Measurements from ENCODE around the gene HELQ. TPM values are rescaled to one million over a fixed set of nuclear protein-coding genes. Genes with fewer than 3 reads are reported as not detected.

The HELQ gene
- polyA plus RNA-seq, 1 donor from 2014 or later: 18.0 TPM

DNA sequence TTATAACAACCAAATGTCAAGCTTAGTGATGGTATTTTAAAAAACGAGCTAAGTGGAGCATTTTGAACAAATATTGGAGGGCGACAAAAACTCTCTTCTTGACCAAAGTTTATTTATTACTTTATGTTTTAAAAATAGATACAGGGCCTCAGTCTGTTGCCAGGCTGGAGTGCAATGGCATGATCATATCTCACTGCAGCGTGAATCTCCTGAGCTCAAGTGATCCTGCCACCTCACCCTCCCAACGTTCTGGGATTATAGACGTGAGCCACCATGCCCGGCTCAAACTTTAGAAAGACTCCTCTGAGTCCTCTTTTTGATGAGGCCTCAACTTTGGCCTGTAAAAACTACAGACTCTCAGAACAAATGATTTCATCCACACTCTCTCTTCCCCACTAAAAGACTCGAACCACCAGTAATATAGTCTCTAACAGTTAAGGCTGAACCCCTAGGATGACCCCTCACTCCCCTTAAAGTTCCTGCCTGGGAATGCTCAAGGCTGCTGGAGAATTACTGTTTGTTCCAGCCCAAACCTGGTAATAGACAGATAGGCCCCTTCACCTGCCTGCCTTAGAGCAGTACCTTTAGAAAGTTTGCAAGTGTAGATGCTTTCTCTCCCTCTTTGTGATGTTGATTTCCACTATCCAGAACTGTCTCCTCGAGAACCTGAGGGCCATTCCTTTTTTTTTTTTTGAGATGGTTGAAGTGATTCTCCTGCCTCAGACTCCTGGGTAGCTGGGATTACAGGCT lies 65.7 kb downstream of the HELQ start:
- Histone ChIP-seq H3K9me2 (ENCODE audit: insufficient read depth, low read length) (no peaks in the 10 kb centered on the region), H3K9me3 (ENCODE audit: low read length) (no peaks in the 10 kb centered on the region), H3K27me3 (ENCODE audit: insufficient read depth, low read depth, low read length) (no peaks in the 10 kb centered on the region), H4K20me1 (ENCODE audit: insufficient read depth) (no peaks in the 10 kb centered on the region), H3F3A (ENCODE audit: insufficient read depth, low read length, poor library complexity, severe bottlenecking) (no peaks in the 10 kb centered on the region), H3K79me2 (replicated peaks; ENCODE audit: insufficient read depth, low read length) (no peaks in the 10 kb centered on the region), H3K9ac (ENCODE audit: low read length) (no peak overlapping the region), H2AFZ (ENCODE audit: low read depth, low read length) (no peak overlapping the region), H3K36me3 (ENCODE audit: insufficient read depth, low read length) (no peaks in the 10 kb centered on the region), H3K4me3 (ENCODE audit: low read length) (no peak overlapping the region), H3K27ac (ENCODE audit: low read length) (no peak overlapping the region), H3K4me2 (ENCODE audit: low read length) (no peak overlapping the region)
- TF ChIP-seq EP300 (conservative IDR thresholded peaks at IDR 0.05; ENCODE audit: poor library complexity, severe bottlenecking) (no peak), POLR2AphosphoS5 (IDR thresholded peaks at IDR 0.05) (no peak), MXI1 (conservative IDR thresholded peaks at IDR 0.05; ENCODE audit: poor library complexity, severe bottlenecking) (no peak), SMC3 (conservative IDR thresholded peaks at IDR 0.05; ENCODE audit: poor library complexity) (no peak), RAD21 (conservative IDR thresholded peaks at IDR 0.05) (no peak), EZH2 (IDR thresholded peaks at IDR 0.05; ENCODE audit: borderline replicate concordance, insufficient read depth, low read length, poor library complexity, severe bottlenecking) (no peak), TAF1 (IDR thresholded peaks at IDR 0.05; ENCODE audit: low read depth) (no peak)
- TF ChIP-seq, protein P1, sequence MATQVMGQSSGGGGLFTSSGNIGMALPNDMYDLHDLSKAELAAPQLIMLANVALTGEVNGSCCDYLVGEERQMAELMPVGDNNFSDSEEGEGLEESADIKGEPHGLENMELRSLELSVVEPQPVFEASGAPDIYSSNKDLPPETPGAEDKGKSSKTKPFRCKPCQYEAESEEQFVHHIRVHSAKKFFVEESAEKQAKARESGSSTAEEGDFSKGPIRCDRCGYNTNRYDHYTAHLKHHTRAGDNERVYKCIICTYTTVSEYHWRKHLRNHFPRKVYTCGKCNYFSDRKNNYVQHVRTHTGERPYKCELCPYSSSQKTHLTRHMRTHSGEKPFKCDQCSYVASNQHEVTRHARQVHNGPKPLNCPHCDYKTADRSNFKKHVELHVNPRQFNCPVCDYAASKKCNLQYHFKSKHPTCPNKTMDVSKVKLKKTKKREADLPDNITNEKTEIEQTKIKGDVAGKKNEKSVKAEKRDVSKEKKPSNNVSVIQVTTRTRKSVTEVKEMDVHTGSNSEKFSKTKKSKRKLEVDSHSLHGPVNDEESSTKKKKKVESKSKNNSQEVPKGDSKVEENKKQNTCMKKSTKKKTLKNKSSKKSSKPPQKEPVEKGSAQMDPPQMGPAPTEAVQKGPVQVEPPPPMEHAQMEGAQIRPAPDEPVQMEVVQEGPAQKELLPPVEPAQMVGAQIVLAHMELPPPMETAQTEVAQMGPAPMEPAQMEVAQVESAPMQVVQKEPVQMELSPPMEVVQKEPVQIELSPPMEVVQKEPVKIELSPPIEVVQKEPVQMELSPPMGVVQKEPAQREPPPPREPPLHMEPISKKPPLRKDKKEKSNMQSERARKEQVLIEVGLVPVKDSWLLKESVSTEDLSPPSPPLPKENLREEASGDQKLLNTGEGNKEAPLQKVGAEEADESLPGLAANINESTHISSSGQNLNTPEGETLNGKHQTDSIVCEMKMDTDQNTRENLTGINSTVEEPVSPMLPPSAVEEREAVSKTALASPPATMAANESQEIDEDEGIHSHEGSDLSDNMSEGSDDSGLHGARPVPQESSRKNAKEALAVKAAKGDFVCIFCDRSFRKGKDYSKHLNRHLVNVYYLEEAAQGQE (IDR thresholded peaks at IDR 0.05; ENCODE audit: borderline replicate concordance): no peak
- TF ChIP-seq, protein P2, sequence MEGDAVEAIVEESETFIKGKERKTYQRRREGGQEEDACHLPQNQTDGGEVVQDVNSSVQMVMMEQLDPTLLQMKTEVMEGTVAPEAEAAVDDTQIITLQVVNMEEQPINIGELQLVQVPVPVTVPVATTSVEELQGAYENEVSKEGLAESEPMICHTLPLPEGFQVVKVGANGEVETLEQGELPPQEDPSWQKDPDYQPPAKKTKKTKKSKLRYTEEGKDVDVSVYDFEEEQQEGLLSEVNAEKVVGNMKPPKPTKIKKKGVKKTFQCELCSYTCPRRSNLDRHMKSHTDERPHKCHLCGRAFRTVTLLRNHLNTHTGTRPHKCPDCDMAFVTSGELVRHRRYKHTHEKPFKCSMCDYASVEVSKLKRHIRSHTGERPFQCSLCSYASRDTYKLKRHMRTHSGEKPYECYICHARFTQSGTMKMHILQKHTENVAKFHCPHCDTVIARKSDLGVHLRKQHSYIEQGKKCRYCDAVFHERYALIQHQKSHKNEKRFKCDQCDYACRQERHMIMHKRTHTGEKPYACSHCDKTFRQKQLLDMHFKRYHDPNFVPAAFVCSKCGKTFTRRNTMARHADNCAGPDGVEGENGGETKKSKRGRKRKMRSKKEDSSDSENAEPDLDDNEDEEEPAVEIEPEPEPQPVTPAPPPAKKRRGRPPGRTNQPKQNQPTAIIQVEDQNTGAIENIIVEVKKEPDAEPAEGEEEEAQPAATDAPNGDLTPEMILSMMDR (IDR thresholded peaks at IDR 0.05; ENCODE audit: poor library complexity, severe bottlenecking): no peak

DNA sequence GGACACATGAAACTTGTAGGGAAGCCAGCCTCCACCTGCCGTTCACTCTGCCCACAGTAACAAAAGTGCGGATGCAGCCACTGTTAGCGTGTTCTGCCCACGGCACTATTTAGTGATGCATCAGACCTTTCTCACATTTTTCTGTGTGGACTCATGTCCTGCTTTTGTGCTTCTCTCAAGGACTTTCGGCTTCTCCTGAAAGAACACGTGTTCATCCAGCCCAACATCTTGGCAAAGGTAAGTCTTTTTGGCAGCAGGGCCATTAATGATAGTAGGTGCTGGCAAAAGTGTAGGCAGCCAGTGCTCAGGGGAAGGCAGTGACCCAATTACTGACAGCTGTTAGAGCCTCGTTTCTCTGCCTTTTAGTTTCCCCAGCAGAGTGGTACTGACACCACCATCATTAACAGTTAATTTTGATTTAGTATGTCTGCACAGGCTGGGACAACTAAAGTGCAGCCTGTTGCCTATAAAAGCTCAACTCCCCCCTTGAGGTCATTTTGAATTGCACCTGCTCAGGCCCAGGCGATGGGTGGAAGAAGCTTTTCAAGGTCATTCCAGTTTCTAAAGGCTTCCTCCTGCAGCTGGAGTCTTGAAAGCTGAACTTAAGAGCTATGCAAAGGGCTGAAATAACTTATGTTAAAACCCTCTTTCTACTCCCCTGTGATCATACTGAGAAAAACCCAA lies 66.4 kb downstream of the HELQ start:
- Histone ChIP-seq H3F3A (ENCODE audit: insufficient read depth, low read length, poor library complexity, severe bottlenecking) (no peaks in the 10 kb centered on the region), H4K20me1 (ENCODE audit: insufficient read depth) (no peaks in the 10 kb centered on the region)

More for the DNA sequence above, 66.4 kb downstream of the HELQ start:
- no peak overlapping the region for H3K27ac ChIP-seq (ENCODE audit: low read length)
- no peak overlapping the region for H2AFZ ChIP-seq (ENCODE audit: low read depth, low read length)
- H3K27me3 ChIP-seq (ENCODE audit: insufficient read depth, low read depth, low read length): no peaks in the 10 kb centered on the region
- no peaks in the 10 kb centered on the region for H3K36me3 ChIP-seq (ENCODE audit: insufficient read depth, low read length)
- H3K4me2 ChIP-seq (ENCODE audit: low read length): no peak overlapping the region
- TF ChIP-seq RAD21 (conservative IDR thresholded peaks at IDR 0.05): no peak
- no peak for TF ChIP-seq MXI1 (conservative IDR thresholded peaks at IDR 0.05; ENCODE audit: poor library complexity, severe bottlenecking)
- no peak for TF ChIP-seq EP300 (conservative IDR thresholded peaks at IDR 0.05; ENCODE audit: poor library complexity, severe bottlenecking)
- TF ChIP-seq, protein P1 (IDR thresholded peaks at IDR 0.05; ENCODE audit: borderline replicate concordance): no peak
- TF ChIP-seq POLR2AphosphoS5 (IDR thresholded peaks at IDR 0.05): no peak
- TF ChIP-seq, protein P2 (IDR thresholded peaks at IDR 0.05; ENCODE audit: poor library complexity, severe bottlenecking): no peak
- no peak for TF ChIP-seq TAF1 (IDR thresholded peaks at IDR 0.05; ENCODE audit: low read depth)
- TF ChIP-seq EZH2 (IDR thresholded peaks at IDR 0.05; ENCODE audit: borderline replicate concordance, insufficient read depth, low read length, poor library complexity, severe bottlenecking): no peak
- no peak for TF ChIP-seq SMC3 (conservative IDR thresholded peaks at IDR 0.05; ENCODE audit: poor library complexity)
- H3K9me2 ChIP-seq (ENCODE audit: insufficient read depth, low read length): no peaks in the 10 kb centered on the region
- no peak overlapping the region for H3K9ac ChIP-seq (ENCODE audit: low read length)
- no peaks in the 10 kb centered on the region for H3K79me2 ChIP-seq (replicated peaks; ENCODE audit: insufficient read depth, low read length)
- H3K4me3 ChIP-seq (ENCODE audit: low read length): no peak overlapping the region
- H3K9me3 ChIP-seq (ENCODE audit: low read length): no peaks in the 10 kb centered on the region
